Mammary epithelial cell (primary cell): Measurements from ENCODE around the gene DZIP1L.

Experiments
- CTCF ChIP-seq, 2 donors: IDR thresholded peaks in 1 of 2; conservative IDR thresholded peaks in 1 of 2; 2 replicates each; pipeline ENCODE4 v1.5.1; 2011 to 2012; ENCODE audit warnings: inconsistent platforms in 2 of 2, low read length in 2 of 2, mild to moderate bottlenecking in 2 of 2, control low read depth in 1 of 2, low read depth in 1 of 2; ENCODE audit not compliant: insufficient read depth in 1 of 2; ENCODE audit errors: extremely low read depth in 1 of 2
- EZH2 ChIP-seq: IDR thresholded peaks from 2 replicates; pipeline ENCODE4 v1.6.1; 2012; ENCODE audit warnings: low read length, inconsistent platforms, borderline replicate concordance

- peak in 1 of 2 donors; percentile 30 for TF ChIP-seq CTCF (conservative IDR thresholded peaks at IDR 0.05 in 1 of 2, IDR thresholded peaks at IDR 0.05 in 1 of 2; ENCODE audit: extremely low read depth in 1 of 2, insufficient read depth in 1 of 2, low read depth in 1 of 2, low read length in 2 of 2)
- no peak for TF ChIP-seq EZH2
Measured at GRCh38 chr3:138114988-138115971, at the start of gene DZIP1L.
